Measurements from ENCODE around the gene RSPH4A.

The RSPH4A gene

GRCh38 chr6:116676021-116676420 is 59.7 kb downstream of the RSPH4A start:
- Histone ChIP-seq H4K8ac (ENCODE audit: low read depth, low read length) (no peak overlapping the region), H3K4ac (ENCODE audit: low read depth, low read length) (no peak overlapping the region), H4K12ac (ENCODE audit: low read depth, low read length) (no peak overlapping the region), H3K9me3 (ENCODE audit: insufficient read depth, low read depth, low read length) (no peaks in the 10 kb centered on the region), H4K91ac (ENCODE audit: low read depth, low read length) (no peak overlapping the region), H3K4me2 (ENCODE audit: low read length) (no peak overlapping the region), H3K14ac (ENCODE audit: low read length) (no peak overlapping the region), H2BK120ac (ENCODE audit: insufficient read depth, low read length, poor library complexity) (no peak overlapping the region), H2BK12ac (ENCODE audit: low read length) (no peak overlapping the region), H3K27ac (ENCODE audit: low read depth, low read length) (no peak overlapping the region), H3K9ac (ENCODE audit: low read length) (no peak overlapping the region), H3K79me1 (ENCODE audit: low read length) (no peaks in the 10 kb centered on the region), H3K27me3 (ENCODE audit: insufficient read depth, low read length) (no peaks in the 10 kb centered on the region), H3K79me2 (ENCODE audit: control insufficient read depth, insufficient read depth, low read length, poor library complexity) (no peaks in the 10 kb centered on the region), H2BK5ac (ENCODE audit: low read depth, low read length, poor library complexity) (no peak overlapping the region), H2AFZ (ENCODE audit: insufficient read depth, low read length, poor library complexity) (no peak overlapping the region), H2AK5ac (ENCODE audit: low read length) (no peak overlapping the region), H3K4me1 (ENCODE audit: control insufficient read depth in 1 of 2, insufficient read depth in 2 of 2, low read length in 2 of 2) (no peaks in the 10 kb centered on the region), H3K4me3 (ENCODE audit: low read depth, low read length) (no peak overlapping the region), H3K36me3 (ENCODE audit: control insufficient read depth in 1 of 2, insufficient read depth in 2 of 2, low read length in 2 of 2) (no peaks in the 10 kb centered on the region), H3K18ac (ENCODE audit: low read length) (no peak overlapping the region), H3K23ac (ENCODE audit: low read length) (no peak overlapping the region)
- no CpG with 5 or more reads among the region's 1 CpG for WGBS (ENCODE audit: extremely low coverage, insufficient coverage, insufficient read length)
- DNase-seq: no peak

- H4K12ac ChIP-seq (ENCODE audit: low read depth, low read length): peak within 1 kb of the TSS; percentile 66
- peak within 1 kb of the TSS; percentile 95 for H4K8ac ChIP-seq (ENCODE audit: low read depth, low read length)
- no peaks in the 10 kb centered on the region for H3K36me3 ChIP-seq (ENCODE audit: control insufficient read depth in 1 of 2, insufficient read depth in 2 of 2, low read length in 2 of 2)
- H3K4me3 ChIP-seq (ENCODE audit: low read depth, low read length): peak within 1 kb of the TSS; percentile 84
- H2AK5ac ChIP-seq (ENCODE audit: low read length): no peak within 1 kb of the TSS
- H2AFZ ChIP-seq (ENCODE audit: insufficient read depth, low read length, poor library complexity): peak within 1 kb of the TSS; percentile 61
- H3K27me3 ChIP-seq (ENCODE audit: insufficient read depth, low read length): no peaks in the 10 kb centered on the region
- peak within 1 kb of the TSS; percentile 42 for H2BK5ac ChIP-seq (ENCODE audit: low read depth, low read length, poor library complexity)
- H3K23ac ChIP-seq (ENCODE audit: low read length): no peak within 1 kb of the TSS
- peaks cover 3% of the 10 kb centered on the region for H3K79me2 ChIP-seq (ENCODE audit: control insufficient read depth, insufficient read depth, low read length, poor library complexity)
- H3K27ac ChIP-seq (ENCODE audit: low read depth, low read length): peak within 1 kb of the TSS; percentile 74
- no peak within 1 kb of the TSS for H2BK12ac ChIP-seq (ENCODE audit: low read length)
- peak; percentile 79 to 85 for DNase-seq
- peak within 1 kb of the TSS; percentile 74 for H3K9ac ChIP-seq (ENCODE audit: low read length)
- H3K4ac ChIP-seq (ENCODE audit: low read depth, low read length): peak within 1 kb of the TSS; percentile 54
- peak within 1 kb of the TSS; percentile 85 for H3K14ac ChIP-seq (ENCODE audit: low read length)
- peaks cover 3% of the 10 kb centered on the region for H3K79me1 ChIP-seq (ENCODE audit: low read length)
- H3K9me3 ChIP-seq (ENCODE audit: insufficient read depth, low read depth, low read length): no peaks in the 10 kb centered on the region
- peak within 1 kb of the TSS; percentile 77 for H3K4me2 ChIP-seq (ENCODE audit: low read length)
- peak within 1 kb of the TSS; percentile 82 for H2BK120ac ChIP-seq (ENCODE audit: insufficient read depth, low read length, poor library complexity)
- WGBS (ENCODE audit: extremely low coverage, insufficient coverage, insufficient read length): no CpG with 5 or more reads among the region's 69 CpGs
- no peaks in the 10 kb centered on the region for H3K4me1 ChIP-seq (ENCODE audit: control insufficient read depth in 1 of 2, insufficient read depth in 2 of 2, low read length in 2 of 2)
- H4K91ac ChIP-seq (ENCODE audit: low read depth, low read length): peak within 1 kb of the TSS; percentile 89
- peak within 1 kb of the TSS; percentile 52 for H3K18ac ChIP-seq (ENCODE audit: low read length)
Observed at GRCh38 chr6:116680880-116681672, 64.8 kb downstream of the RSPH4A start, which contains the start of gene KPNA5. TSS of gene KPNA5 (plus strand) at chr6:116681211. CDS start at chr6:116681335, 124 bp downstream.

GRCh38 chr6:116682334-116682712 is 66.0 kb downstream of the RSPH4A start:
- peak overlapping the region; percentile 30 for H3K4me2 ChIP-seq (ENCODE audit: low read length)
- no peaks in the 10 kb centered on the region for H3K36me3 ChIP-seq (ENCODE audit: control insufficient read depth in 1 of 2, insufficient read depth in 2 of 2, low read length in 2 of 2)
- no peak overlapping the region for H3K4me3 ChIP-seq (ENCODE audit: low read depth, low read length)
- H2AFZ ChIP-seq (ENCODE audit: insufficient read depth, low read length, poor library complexity): no peak overlapping the region
- peaks cover 3% of the 10 kb centered on the region for H3K79me2 ChIP-seq (ENCODE audit: control insufficient read depth, insufficient read depth, low read length, poor library complexity)
- H2BK120ac ChIP-seq (ENCODE audit: insufficient read depth, low read length, poor library complexity): no peak overlapping the region
- H3K23ac ChIP-seq (ENCODE audit: low read length): no peak overlapping the region
- H3K9me3 ChIP-seq (ENCODE audit: insufficient read depth, low read depth, low read length): no peaks in the 10 kb centered on the region
- no peaks in the 10 kb centered on the region for H3K4me1 ChIP-seq (ENCODE audit: control insufficient read depth in 1 of 2, insufficient read depth in 2 of 2, low read length in 2 of 2)
- H2AK5ac ChIP-seq (ENCODE audit: low read length): no peak overlapping the region
- no peak overlapping the region for H3K14ac ChIP-seq (ENCODE audit: low read length)
- no peaks in the 10 kb centered on the region for H3K27me3 ChIP-seq (ENCODE audit: insufficient read depth, low read length)
- peaks cover 3% of the 10 kb centered on the region for H3K79me1 ChIP-seq (ENCODE audit: low read length)
- peak in 1 of 2 donors; percentile 7 for DNase-seq
- no peak overlapping the region for H3K27ac ChIP-seq (ENCODE audit: low read depth, low read length)
- no peak overlapping the region for H3K18ac ChIP-seq (ENCODE audit: low read length)
- WGBS (ENCODE audit: extremely low coverage, insufficient coverage, insufficient read length): no CpG with 5 or more reads among the region's 5 CpGs
- H4K91ac ChIP-seq (ENCODE audit: low read depth, low read length): no peak overlapping the region
- H2BK12ac ChIP-seq (ENCODE audit: low read length): no peak overlapping the region
- H3K9ac ChIP-seq (ENCODE audit: low read length): no peak overlapping the region
- no peak overlapping the region for H4K12ac ChIP-seq (ENCODE audit: low read depth, low read length)
- no peak overlapping the region for H4K8ac ChIP-seq (ENCODE audit: low read depth, low read length)
- H2BK5ac ChIP-seq (ENCODE audit: low read depth, low read length, poor library complexity): no peak overlapping the region
- H3K4ac ChIP-seq (ENCODE audit: low read depth, low read length): no peak overlapping the region
